UCSD-AML1 (cell line): ENCODE results near the gene RPL37A.

Experiments
- DNase-seq: peaks from one replicate; lab custom pipeline; 2025; ENCODE audit not compliant: unreplicated experiment; lab: John Stamatoyannopoulos, UW

The RPL37A gene

DNA sequence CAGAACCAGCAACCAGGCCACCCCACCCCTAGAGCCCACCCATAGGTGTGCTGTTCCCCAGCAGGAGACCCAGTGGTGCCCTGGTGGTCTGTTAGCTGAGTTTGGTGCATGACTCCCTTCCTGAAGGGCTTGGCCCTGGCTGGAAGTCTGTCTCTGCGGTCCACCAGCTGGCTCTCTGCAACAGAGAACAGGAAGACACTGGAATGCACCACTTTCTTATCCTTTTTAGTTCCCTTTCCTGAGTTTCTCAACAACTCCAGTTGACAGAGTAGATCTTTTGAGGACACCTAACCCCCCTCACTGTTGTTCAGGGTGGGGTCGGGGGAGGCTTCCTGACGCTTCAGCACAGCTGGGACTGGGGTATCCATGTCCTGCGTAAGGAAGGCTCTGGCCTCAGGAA is 11.9 kb upstream of the RPL37A start:
- peak; percentile 72 for DNase-seq

DNA sequence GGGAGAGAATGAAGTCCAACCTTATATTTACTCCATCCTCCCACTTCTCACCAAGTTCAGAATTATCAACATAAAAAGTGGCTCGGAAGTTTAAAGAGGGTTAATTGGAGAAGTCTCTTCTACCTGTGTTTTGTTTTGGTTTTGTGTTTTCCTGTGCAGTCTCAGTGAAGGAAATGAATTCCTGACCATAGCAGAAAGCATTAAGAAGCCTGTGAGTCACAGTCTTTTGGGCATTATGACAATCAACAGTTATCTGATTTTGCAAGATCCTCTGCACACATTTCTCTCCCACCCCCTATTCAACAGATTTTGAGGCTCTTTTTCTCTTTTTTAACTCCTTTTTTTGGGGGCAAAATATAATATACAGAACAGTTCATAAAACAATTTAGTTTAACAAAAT is 8.6 kb upstream of the RPL37A start:
- DNase-seq, result no peak

DNA sequence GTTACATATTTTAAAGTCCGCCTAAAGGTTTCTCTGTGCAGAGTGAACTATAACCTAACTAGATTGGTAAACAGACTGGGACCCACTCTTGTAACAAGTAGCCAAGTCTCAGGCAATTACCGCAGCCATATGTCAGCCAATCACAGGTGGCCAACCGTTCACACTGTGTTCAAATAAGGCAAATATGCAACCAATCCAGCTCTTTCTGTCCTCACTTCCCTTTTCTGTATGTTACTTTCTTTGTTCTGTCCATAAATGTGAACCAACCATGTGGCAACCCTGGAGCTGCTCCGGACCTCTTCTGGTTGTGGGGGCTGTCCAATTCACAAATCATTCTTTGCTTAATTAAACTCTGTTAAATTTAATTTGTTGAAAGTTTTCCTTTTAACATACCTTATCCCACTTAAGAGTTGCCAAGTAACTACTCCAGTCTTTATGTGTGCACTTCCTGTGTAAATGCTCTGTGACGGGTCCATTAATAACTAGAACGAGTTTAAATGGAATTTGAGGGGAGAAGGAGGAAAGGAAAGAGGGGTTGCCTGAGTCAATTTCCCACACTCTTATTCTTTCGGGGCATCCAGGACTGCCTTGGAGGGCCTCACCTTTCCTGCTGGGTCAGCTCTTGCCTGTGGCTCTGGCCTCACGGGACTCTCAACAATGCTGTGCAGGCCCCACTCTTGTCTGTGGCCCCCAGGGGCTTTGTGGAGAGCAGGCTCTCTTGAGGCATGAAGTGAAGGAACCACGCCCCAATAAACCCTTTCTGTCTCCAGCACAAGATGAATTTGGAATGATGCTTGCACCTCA is 6.6 kb upstream of the RPL37A start:
- DNase-seq, result no peak

DNA sequence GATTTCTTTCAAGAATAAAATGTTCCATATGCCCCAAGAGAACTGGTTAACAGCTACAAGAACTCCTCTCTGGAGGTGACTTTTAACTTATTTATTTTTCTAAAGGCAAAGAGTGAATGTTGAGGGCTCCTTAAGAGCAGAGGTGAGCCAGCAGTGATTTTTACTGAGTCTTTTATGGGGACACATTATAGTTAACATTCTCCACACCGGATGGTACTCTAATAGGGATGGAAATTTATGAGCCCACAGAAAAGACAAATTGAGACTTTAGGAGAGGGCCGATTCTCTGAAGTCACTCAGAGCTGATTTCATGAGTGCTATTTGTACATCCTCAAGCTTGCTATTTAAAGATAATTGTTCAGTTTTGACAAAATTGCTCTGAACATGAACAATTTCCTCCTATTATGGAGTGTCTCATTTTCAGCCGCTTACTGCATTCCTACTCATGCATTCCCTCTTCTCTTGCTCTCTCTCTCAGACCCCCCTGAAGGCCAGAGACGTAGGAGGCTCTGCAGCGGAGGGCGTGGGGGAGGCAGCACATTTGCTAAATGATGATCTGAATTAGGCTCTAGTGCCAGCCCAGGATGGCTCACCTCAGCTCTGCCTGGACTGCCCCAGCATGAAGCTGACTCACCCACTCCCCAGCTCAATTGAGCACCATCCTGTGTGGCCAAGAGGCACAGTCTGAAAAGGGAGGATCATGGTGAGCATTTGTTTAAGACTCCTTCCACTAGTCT is 5.9 kb upstream of the RPL37A start:
- DNase-seq, result no peak

DNA sequence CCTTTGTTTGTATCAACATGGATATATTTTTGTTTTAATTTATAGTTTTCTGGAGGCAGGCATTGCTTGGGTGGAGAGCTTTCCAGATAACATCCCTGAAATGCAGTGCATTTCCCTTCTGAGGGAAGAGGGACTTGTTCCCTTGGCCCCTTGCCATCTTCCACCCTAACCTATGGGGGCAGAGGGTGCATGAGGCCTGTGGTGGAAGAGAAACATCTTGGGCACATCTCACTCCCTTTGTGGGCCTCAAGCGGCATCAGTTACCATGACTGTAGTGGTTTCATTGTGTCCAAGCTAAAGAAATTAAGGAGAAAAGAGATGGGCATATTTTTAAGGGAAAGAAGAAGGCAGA is 5.3 kb upstream of the RPL37A start:
- DNase-seq, result no peak

DNA sequence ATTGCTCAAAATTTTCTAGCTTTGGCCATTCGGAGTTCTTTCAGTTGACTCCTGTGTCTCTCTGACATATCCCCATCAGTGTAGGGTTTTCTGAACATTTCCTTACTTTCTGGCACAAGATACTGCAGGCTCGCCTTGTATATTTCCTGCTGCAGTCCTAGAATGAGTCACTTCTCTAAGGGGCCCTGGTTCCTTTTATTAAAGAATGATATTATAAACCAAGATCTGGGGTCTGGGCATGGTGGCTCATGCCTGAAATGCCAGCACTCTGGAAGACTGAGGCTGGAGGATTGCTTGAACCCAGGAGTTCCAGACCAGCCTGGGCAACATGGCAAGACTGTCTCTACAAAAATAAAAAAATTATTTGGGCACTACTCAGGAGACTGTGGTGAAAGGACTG is 3.0 kb upstream of the RPL37A start:
- no peak for DNase-seq

DNA sequence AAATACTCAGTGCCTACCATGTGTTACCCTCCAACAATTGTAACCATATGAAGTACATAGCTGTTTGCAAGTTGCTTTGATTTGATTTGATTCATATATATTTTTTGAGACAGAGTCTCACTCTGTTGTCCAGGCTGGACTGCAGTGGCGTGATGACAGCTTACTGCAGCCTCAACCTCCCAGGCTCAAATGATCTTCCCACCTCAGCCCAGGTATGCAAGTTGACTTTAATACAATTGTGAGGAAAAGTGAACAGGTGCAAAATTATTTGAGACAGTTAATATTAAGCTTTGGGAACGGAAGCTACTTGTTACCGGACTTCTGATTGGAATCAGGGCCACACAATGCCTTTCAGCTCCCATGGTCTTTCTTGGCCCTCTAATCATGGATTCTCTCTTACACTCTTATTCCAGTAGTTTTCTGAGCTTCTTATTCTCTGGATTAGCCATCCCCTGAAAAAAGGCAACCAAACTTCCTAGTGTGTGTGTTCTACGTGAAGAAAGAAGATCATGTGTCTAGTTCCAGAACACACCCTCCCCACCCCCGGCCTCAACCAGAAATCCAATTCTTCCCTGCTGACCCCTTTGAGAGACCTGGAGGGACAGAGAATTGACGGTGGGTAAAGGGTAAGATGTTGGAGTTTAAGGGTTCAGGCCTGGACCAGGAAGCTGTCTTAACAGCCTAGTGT is 1.1 kb upstream of the RPL37A start:
- DNase-seq, result no peak

DNA sequence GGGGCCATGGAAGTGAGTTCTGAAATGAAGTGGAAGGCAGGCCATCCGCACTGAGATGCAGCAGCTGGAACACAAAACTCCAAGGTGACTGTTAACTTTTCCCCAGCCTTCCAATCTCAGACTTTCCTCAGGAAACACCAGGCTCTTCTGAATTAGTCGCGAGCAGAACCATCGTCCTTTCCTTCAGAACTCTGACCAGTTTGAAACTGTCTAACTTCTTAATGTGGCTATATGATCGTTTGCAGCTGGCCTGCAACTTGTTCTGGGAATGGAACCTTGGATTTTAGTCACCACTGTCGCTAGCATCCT is 620 bp upstream of the RPL37A start:
- no peak for DNase-seq

DNA sequence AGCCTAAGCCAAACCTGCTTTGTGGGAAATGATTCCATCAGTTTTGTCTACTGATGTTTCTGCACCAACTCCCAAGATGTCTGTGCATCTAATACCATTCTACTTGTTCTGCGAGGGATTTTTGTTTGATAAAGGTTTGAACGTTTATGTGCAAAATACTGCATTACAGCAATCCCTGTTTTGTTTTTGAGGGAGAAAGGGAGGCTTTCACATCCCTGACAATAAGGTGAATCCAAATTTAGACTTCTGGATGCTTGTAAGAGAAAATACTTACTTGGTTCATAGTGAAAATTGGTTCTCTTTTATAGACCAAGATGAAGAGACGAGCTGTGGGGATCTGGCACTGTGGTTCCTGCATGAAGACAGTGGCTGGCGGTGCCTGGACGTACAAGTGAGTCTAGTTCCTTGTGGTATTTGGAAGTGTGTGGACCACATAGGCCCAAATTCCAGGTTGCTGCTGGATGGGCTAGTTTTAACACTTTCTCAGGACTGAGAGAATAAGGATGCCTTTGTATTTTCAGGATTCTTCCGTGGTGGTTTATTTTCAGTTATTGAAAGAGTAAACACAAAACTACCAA is 1.1 kb downstream of the RPL37A start:
- no peak for DNase-seq

DNA sequence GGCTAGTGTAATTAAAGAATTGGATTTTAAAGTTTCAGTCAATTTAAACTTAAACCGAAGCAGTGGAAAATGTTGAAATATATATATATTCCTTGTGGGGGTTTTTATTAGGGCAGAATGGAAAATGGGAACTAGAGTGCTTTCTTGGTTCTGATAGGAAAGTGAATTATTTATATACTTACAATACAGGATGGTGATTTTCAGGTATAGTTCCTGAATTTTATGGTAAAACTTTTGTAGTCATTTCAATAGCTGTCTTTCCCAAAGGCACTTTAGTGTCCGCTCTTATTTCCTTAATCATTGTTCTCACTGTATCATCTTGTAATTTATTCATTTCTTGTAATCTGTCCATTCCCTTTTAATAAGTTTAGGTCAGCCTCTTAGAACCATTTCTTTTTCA is 1.9 kb downstream of the RPL37A start:
- DNase-seq, result no peak

DNA sequence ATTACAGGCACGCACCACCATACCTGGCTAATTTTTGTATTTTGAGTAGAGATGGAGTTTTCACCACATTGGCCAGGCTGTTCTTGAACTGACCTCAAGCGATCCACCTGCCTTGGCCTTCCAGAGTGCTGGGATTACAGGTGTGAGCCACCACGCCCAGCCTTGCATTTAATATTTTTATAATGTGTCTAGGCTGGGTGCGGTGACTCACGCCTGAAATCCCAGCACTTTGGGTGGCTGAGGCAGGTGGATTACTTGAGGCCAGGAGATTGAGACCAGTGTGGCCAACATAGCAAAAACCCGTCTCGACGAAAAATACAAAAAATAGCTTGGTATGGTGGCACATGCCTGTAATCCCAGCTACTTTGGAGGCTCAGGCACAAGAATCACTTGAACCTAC is 3.2 kb downstream of the RPL37A start:
- DNase-seq, result no peak

DNA sequence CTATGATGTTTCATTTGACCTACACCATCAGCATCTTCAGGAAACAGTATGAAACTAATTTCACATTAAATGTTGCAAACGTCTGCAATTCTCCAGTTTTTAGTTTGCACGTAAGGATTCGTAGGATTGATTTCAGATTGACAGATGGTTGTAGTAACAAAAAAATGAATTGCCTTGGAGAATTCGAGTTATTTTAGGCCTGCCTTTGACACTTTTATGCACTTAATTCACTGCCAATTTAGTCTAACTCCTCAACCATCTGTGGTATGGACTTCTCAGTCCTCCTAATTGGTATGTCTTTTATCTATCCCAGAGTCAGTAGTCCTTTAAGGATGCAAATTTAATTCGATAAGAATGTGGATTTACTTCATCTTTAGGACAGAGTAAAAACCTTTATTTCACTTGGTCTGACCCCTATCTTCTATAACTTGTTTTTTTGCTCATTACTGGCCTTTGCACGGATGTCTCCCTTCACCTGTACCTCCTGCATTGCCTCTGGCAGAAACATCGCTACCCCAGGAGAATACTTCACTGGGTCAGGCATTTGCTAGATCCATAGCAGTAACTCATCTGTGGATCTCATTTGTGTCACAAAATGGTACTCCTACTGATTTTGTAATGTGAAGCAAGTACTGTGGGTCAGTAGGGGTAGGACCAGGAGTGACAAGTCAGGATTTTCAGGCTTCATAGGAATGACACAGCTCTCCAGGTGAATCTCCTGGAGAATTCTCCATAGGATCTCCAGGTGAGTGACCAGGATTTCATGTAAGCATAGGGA is 3.9 kb downstream of the RPL37A start:
- no peak for DNase-seq

DNA sequence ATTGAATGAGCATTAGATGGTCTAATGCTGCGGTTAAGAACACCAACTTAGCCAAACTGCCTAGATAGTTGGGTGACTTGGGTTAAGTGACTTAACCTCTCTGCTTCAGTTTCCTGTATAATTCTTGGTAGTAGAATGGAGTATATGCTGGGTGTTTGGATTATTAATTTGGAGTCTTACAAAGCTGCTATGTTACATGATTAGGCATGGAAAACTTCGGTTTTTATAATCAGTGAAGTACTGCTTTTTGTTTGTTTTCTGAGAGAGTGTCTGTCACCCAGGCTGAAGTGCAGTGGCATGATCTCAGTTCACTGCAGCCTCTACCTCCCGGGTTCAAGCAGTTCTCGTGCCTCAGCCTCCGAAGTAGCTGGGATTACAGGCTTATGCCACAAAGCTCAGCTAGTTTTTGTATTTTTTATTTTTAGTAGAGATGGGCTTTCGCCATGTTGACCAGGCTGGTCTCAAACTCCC is 4.5 kb downstream of the RPL37A start:
- DNase-seq, result no peak

DNA sequence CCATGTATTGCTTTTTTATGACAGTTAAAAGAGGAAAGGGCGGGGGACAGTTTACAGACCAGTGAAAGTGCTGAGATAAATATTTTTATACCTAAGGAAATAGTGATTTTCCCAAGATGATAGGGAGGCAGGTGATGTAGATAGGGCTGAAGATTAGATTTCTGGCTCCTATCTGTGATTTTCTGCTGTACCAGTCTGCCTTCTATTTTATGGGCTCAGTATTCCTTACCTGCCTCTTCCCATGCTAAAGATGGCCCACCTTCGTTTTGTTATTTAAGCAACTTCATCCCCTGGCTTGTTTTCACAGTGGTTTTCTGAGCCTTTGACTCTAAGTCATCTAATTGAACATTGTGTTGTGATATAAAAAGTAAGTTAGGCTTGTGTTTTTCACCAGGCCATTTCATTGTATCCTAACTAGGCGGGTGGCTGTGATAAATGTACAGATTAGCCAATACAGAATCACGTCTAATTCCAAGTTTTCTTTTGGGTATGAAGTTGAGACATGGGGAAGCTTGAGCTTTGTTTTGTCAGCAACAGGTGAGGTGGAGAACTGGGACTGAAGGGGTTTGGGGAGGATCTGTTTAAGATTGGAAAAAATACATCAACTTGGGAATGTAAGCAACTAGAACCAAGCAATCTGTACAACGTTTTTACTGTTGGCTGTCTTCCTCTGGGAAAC is 5.2 kb downstream of the RPL37A start:
- DNase-seq, result no peak

DNA sequence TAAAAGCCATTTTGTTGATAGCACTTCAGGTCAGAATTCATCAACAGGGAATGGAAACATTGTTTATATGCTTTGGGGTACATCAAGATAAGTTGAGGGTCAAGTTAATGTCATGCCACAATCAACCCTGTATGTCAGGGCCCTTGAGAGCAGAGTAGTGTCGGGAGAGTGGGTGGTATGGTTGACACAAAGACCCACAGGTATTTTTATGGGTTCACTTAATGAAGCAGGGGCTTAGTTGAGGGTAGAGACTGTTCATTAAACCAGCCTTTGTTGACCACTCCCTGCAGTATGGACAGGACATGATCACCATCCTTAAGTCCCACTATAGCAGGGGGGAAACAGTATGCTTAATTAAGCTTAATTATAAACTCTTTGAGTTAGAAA is 5.7 kb downstream of the RPL37A start:
- DNase-seq, result no peak

DNA sequence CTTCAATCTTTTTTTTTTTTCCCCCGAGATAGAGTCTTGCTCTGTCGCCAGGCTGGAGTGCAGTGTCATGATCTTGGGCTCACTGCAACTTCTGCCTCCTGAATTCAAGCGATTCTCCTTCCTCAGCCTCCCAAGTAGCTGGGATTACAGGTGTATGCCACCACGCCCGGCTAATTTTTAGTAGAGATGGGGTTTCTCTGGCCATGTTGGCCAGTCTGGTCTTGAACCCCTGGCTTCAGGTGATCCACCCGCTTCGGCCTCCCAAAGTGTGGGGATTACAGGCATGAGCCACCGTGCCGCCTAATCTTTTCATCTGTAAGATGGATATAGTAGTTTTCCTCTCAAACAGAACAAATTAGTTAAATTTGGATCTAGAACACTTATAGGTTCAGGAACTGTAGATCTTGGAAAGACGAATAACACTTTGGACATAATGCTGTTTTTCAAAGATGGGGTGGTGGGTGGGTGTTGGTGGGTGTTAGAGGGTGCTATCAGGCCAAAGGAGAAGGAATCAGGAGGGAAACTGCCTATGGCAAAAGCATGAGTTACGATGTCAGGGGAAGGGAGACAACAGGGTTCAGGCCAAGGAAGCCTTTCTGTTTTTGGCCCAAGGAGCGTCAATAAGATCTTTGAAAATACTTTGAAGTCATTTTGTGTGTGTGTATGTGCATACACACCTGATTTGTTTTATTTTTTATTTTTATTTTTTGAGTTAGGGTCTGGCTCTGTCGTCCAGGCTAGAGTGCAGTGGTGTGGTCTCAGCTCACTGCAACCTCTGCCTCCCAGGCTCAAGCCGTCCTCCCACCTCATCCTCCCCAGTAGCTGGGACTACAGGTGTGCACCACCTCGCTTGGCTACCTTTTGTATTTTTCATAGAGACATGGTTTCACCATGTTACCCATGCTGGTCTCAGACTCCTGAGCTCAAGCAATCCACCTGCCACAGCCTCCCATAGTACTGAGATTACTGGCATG is 6.8 kb downstream of the RPL37A start:
- DNase-seq, result no peak

DNA sequence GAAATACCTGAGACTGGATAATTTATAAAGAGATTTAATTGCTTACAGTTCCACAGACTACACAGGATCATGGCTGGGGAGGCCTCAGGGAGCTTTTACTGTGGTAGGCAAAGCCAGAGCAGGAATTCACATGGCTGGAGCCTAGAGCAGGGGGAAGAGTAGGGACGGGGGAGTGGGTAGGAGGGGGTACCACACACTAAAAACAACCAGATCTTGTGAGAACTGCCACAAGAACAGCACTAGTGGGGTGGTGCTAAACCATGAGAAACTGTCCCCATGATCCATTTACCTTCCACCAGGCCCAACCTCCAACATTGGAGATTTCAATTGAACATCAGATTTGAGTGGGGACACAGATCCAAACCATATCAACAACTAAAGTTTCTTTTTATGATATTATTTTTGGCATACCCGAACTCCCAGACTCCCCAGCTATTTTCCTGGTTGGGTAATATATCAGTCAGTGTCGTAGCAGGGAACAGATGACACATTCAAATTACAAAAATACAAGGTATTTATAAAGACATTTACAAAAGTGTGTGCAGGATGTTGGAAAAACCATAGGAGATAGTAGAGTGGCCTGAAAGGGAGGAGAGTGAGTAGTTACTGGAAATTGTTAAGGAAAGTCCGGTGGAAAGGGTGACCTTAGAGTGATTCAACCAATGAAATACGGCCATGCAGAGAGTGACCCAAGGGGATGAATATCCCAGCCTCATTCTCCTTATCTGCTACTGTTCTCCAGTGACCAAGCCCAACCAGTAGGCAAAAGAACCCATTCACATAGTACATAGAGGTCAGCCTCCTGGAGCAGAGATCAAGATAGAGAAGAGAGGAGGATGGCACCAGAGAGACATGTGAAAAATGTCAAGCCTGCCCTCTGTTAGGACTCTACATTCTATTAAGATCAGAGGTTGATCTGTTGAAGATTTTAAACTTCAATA is 8.8 kb downstream of the RPL37A start:
- DNase-seq, result no peak

DNA sequence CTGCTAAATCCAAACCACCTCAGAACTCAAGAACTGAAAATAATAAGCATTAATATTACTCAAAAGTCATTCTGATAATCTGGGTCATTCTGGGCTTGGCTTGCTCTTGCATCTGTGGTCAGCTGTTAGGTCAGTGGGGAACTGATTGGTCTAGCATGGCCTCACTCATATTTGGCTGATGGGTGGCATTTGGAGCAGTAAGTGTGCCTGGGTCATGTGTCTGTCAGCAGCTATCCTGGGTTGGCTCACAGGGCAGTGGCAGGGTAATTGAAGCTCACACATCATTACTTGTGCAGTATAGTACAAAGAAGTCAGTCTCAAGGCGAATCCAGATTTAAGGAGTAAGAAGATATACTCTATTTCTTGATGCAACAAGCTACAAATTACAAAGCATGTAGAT is 9.6 kb downstream of the RPL37A start:
- DNase-seq, result no peak
